Measurements from ENCODE around the gene TRPC4AP. TPM values are rescaled to one million over a fixed set of nuclear protein-coding genes. Genes with fewer than 3 reads are reported as not detected.

TRPC4AP gene
- polyA plus RNA-seq, 2 of the 4 experiments (the other 2 are of a cell fraction): 51.4 to 55.3 TPM

GRCh38 chr20:34992751-34993417 is 99.7 kb downstream of the TRPC4AP start:
- Histone ChIP-seq H3K27ac (no peak overlapping the region), H3K4me3 (no peak overlapping the region), H3K9me3 (no peaks in the 10 kb centered on the region), H3K4me2 (no peak overlapping the region), H3K4me1 (no peaks in the 10 kb centered on the region)
- DNase-seq (ENCODE audit: low read depth in 1 of 2, low spot score in 1 of 2) (no peak), FAIRE-seq (no peak), ATAC-seq (no peak)
- ChIA-PET CTCF (interaction anchor here (0.6 to 1.5 kb wide), 3 partner anchors 12 to 120 kb away, joined by 3 to 5 read pairs (median 4); partner anchors contain the start of gene GGT7), POLR2A (no interaction called here)
- TF ChIP-seq HEYL (CRISPR knock-in tag; IDR thresholded peaks at IDR 0.05): no peak
- no peak for TF ChIP-seq HOXB5 (CRISPR knock-in tag; IDR thresholded peaks at IDR 0.05)
- TF ChIP-seq SMC3 (IDR thresholded peaks at IDR 0.05): no peak
- no peak for TF ChIP-seq REST (IDR thresholded peaks at IDR 0.05)
- TF ChIP-seq RNF2 (IDR thresholded peaks at IDR 0.05; ENCODE audit: borderline replicate concordance, low read depth): no peak
- no peak for TF ChIP-seq JUNB (IDR thresholded peaks at IDR 0.05)
- TF ChIP-seq HOXB13 (CRISPR knock-in tag; IDR thresholded peaks at IDR 0.05; ENCODE audit: low read depth): no peak
- TF ChIP-seq CEBPB (IDR thresholded peaks at IDR 0.05): no peak
- TF ChIP-seq, protein P1, sequence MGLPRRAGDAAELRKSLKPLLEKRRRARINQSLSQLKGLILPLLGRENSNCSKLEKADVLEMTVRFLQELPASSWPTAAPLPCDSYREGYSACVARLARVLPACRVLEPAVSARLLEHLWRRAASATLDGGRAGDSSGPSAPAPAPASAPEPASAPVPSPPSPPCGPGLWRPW (IDR thresholded peaks at IDR 0.05): no peak
- TF ChIP-seq RFX5 (IDR thresholded peaks at IDR 0.05): no peak
- TF ChIP-seq ZNF302 (CRISPR knock-in tag; IDR thresholded peaks at IDR 0.05): no peak
- no peak for TF ChIP-seq FOSB (CRISPR knock-in tag; IDR thresholded peaks at IDR 0.05)
- TF ChIP-seq POLR2AphosphoS2 (conservative IDR thresholded peaks at IDR 0.05; ENCODE audit: low read length): no peak
- TF ChIP-seq CHD4 (IDR thresholded peaks at IDR 0.05; ENCODE audit: borderline replicate concordance): no peak
- TF ChIP-seq RARB (CRISPR knock-in tag; IDR thresholded peaks at IDR 0.05): no peak
- TF ChIP-seq MAZ (IDR thresholded peaks at IDR 0.05; ENCODE audit: borderline replicate concordance, low read depth, low read length): no peak
- TF ChIP-seq EHF (CRISPR knock-in tag; IDR thresholded peaks at IDR 0.05): no peak
- no peak for TF ChIP-seq CBX8 (IDR thresholded peaks at IDR 0.05)
- no peak for TF ChIP-seq RCOR1 (IDR thresholded peaks at IDR 0.05; ENCODE audit: low read depth, low read length)
- 89% methylated on average over 10 of the region's 20 CpGs for WGBS (ENCODE audit: missing lambda C conversion rate)

DNA sequence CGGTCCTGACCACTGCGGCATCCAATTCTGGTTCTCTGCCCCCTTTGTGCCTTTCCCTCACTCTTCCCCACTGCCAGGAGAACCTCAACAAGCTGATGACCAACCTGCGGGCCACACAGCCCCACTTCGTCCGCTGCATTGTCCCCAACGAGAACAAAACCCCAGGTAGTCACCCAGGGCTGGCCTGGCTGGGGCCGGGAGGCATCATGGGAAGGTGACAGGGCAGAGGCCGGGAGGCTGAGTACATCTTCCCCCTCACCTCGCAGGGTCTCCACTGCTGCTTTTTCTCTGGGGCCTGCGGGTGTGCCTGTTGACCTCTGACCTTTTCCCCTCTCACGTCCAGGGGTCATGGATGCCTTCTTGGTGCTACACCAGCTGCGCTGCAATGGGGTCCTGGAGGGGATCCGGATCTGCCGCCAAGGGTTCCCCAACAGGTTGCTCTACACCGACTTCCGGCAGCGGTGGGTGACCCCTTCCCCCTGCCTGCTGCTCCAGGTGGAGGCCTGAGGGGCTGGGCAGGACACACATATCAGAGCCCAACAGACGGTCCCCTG is 101.9 kb downstream of the TRPC4AP start:
- Histone ChIP-seq H3K4me2 (no peak overlapping the region), H3K4me1 (no peaks in the 10 kb centered on the region), H3K4me3 (no peak overlapping the region), H3K27ac (no peak overlapping the region), H3K9me3 (no peaks in the 10 kb centered on the region)
- FAIRE-seq: no peak
- ChIA-PET CTCF (interaction anchor here (1.1 to 2.3 kb wide), 3 partner anchors 11 to 115 kb away, joined by 4 to 8 read pairs (median 5); no protein-coding TSS in a partner anchor), POLR2A (no interaction called here)
- no peak for DNase-seq (ENCODE audit: low read depth in 1 of 2, low spot score in 1 of 2)
- 87% methylated on average over 18 of the region's 18 CpGs for WGBS (ENCODE audit: missing lambda C conversion rate)
- ATAC-seq: no peak
- TF ChIP-seq HOXA7 (CRISPR knock-in tag; IDR thresholded peaks at IDR 0.05) (no peak), ZSCAN20 (CRISPR knock-in tag; IDR thresholded peaks at IDR 0.05) (no peak), GATA3 (IDR thresholded peaks at IDR 0.05; ENCODE audit: borderline replicate concordance) (no peak), CHD2 (IDR thresholded peaks at IDR 0.05; ENCODE audit: low read length, partially characterized antibody) (no peak), REST (IDR thresholded peaks at IDR 0.05) (no peak), EHF (CRISPR knock-in tag; IDR thresholded peaks at IDR 0.05) (no peak), PHF8 (IDR thresholded peaks at IDR 0.05; ENCODE audit: borderline replicate concordance, low read depth) (no peak), MAFK (IDR thresholded peaks at IDR 0.05; ENCODE audit: partially characterized antibody) (no peak), CBX2 (IDR thresholded peaks at IDR 0.05; ENCODE audit: borderline replicate concordance, low read depth) (no peak), MYC (IDR thresholded peaks at IDR 0.05; ENCODE audit: borderline replicate concordance, low read length) (no peak)
- TF ChIP-seq, protein P2, sequence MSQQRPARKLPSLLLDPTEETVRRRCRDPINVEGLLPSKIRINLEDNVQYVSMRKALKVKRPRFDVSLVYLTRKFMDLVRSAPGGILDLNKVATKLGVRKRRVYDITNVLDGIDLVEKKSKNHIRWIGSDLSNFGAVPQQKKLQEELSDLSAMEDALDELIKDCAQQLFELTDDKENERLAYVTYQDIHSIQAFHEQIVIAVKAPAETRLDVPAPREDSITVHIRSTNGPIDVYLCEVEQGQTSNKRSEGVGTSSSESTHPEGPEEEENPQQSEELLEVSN (IDR thresholded peaks at IDR 0.05; ENCODE audit: borderline replicate concordance, low read depth): no peak
- TF ChIP-seq, protein P3, sequence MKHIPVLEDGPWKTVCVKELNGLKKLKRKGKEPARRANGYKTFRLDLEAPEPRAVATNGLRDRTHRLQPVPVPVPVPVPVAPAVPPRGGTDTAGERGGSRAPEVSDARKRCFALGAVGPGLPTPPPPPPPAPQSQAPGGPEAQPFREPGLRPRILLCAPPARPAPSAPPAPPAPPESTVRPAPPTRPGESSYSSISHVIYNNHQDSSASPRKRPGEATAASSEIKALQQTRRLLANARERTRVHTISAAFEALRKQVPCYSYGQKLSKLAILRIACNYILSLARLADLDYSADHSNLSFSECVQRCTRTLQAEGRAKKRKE (CRISPR knock-in tag; IDR thresholded peaks at IDR 0.05; ENCODE audit: low read depth): no peak
